ENCODE results near the gene PASK. TPM values are rescaled to one million over a fixed set of nuclear protein-coding genes. Genes with fewer than 3 reads are reported as not detected.

PASK gene
- polyA plus RNA-seq, 1 donor from 2014 or later = 26.0 TPM

GRCh38 chr2:241083091-241083415 is 66.2 kb downstream of the PASK start:
- Histone ChIP-seq H2AFZ (ENCODE audit: low read depth, low read length) (no peak overlapping the region), H3K9ac (ENCODE audit: low read length) (no peak overlapping the region), H3F3A (ENCODE audit: insufficient read depth, low read length, poor library complexity, severe bottlenecking) (no peaks in the 10 kb centered on the region), H3K4me3 (ENCODE audit: low read length) (no peak overlapping the region), H3K9me2 (ENCODE audit: insufficient read depth, low read length) (no peaks in the 10 kb centered on the region), H3K27me3 (ENCODE audit: insufficient read depth, low read depth, low read length) (no peaks in the 10 kb centered on the region), H4K20me1 (ENCODE audit: insufficient read depth) (no peaks in the 10 kb centered on the region), H3K27ac (ENCODE audit: low read length) (no peak overlapping the region), H3K4me2 (ENCODE audit: low read length) (no peak overlapping the region), H3K36me3 (ENCODE audit: insufficient read depth, low read length) (no peaks in the 10 kb centered on the region), H3K9me3 (ENCODE audit: low read length) (no peaks in the 10 kb centered on the region), H3K79me2 (replicated peaks; ENCODE audit: insufficient read depth, low read length) (no peaks in the 10 kb centered on the region)
- TF ChIP-seq SMC3 (conservative IDR thresholded peaks at IDR 0.05; ENCODE audit: poor library complexity) = no peak
- TF ChIP-seq MXI1 (conservative IDR thresholded peaks at IDR 0.05; ENCODE audit: poor library complexity, severe bottlenecking) = no peak
- no peak for TF ChIP-seq CTCF (IDR thresholded peaks at IDR 0.05; ENCODE audit: poor library complexity, severe bottlenecking)
- TF ChIP-seq EZH2 (IDR thresholded peaks at IDR 0.05; ENCODE audit: borderline replicate concordance, insufficient read depth, low read length, poor library complexity, severe bottlenecking) = no peak
- no peak for TF ChIP-seq REST (IDR thresholded peaks at IDR 0.05; ENCODE audit: borderline replicate concordance)
- TF ChIP-seq EP300 (conservative IDR thresholded peaks at IDR 0.05; ENCODE audit: poor library complexity, severe bottlenecking) = no peak
- no peak for TF ChIP-seq RAD21 (conservative IDR thresholded peaks at IDR 0.05)
- no peak for TF ChIP-seq POLR2AphosphoS5 (IDR thresholded peaks at IDR 0.05)
- no peak for TF ChIP-seq TAF1 (IDR thresholded peaks at IDR 0.05; ENCODE audit: low read depth)

GRCh38 chr2:241082341-241083090 is 66.8 kb downstream of the PASK start:
- Histone ChIP-seq H3K9me3 (ENCODE audit: low read length) (no peaks in the 10 kb centered on the region), H3K4me3 (ENCODE audit: low read length) (no peak overlapping the region), H2AFZ (ENCODE audit: low read depth, low read length) (no peak overlapping the region), H3K27me3 (ENCODE audit: insufficient read depth, low read depth, low read length) (no peaks in the 10 kb centered on the region), H4K20me1 (ENCODE audit: insufficient read depth) (no peaks in the 10 kb centered on the region), H3F3A (ENCODE audit: insufficient read depth, low read length, poor library complexity, severe bottlenecking) (no peaks in the 10 kb centered on the region), H3K9ac (ENCODE audit: low read length) (no peak overlapping the region), H3K36me3 (ENCODE audit: insufficient read depth, low read length) (no peaks in the 10 kb centered on the region), H3K27ac (ENCODE audit: low read length) (no peak overlapping the region), H3K9me2 (ENCODE audit: insufficient read depth, low read length) (no peaks in the 10 kb centered on the region), H3K79me2 (replicated peaks; ENCODE audit: insufficient read depth, low read length) (no peaks in the 10 kb centered on the region), H3K4me2 (ENCODE audit: low read length) (no peak overlapping the region)
- no peak for TF ChIP-seq SMC3 (conservative IDR thresholded peaks at IDR 0.05; ENCODE audit: poor library complexity)
- no peak for TF ChIP-seq RAD21 (conservative IDR thresholded peaks at IDR 0.05)
- no peak for TF ChIP-seq TAF1 (IDR thresholded peaks at IDR 0.05; ENCODE audit: low read depth)
- no peak for TF ChIP-seq REST (IDR thresholded peaks at IDR 0.05; ENCODE audit: borderline replicate concordance)
- no peak for TF ChIP-seq EZH2 (IDR thresholded peaks at IDR 0.05; ENCODE audit: borderline replicate concordance, insufficient read depth, low read length, poor library complexity, severe bottlenecking)
- TF ChIP-seq MXI1 (conservative IDR thresholded peaks at IDR 0.05; ENCODE audit: poor library complexity, severe bottlenecking) = no peak
- TF ChIP-seq EP300 (conservative IDR thresholded peaks at IDR 0.05; ENCODE audit: poor library complexity, severe bottlenecking) = no peak
- TF ChIP-seq POLR2AphosphoS5 (IDR thresholded peaks at IDR 0.05) = no peak
- TF ChIP-seq CTCF (IDR thresholded peaks at IDR 0.05; ENCODE audit: poor library complexity, severe bottlenecking) = no peak
